Keratinocyte (primary cell): Measurements from ENCODE around the gene BRF1. TPM values are rescaled to one million over a fixed set of nuclear protein-coding genes. Genes with fewer than 3 reads are reported as not detected.

Source experiments
- DNase-seq: peaks from one replicate; pipeline ENCODE4 v3.0.0-alpha.2; 2011; ENCODE audit warnings: low read depth, missing footprints, low spot score
- FAIRE-seq: peaks from 2 replicates; lab custom pipeline; 2011; peaks lifted over from hg19 to GRCh38; lab: Jason Lieb, UNC
- H2AFZ ChIP-seq: 2 replicates; pipeline ENCODE4 v1.6.0; 2012; ENCODE audit warnings: low read length, control low read depth, inconsistent platforms; ENCODE audit not compliant: control insufficient read depth
- H3K27ac ChIP-seq: 2 replicates; pipeline ENCODE4 v1.5.1; 2011; ENCODE audit warnings: low read length; ENCODE audit not compliant: control insufficient read depth, insufficient read depth
- H3K27me3 ChIP-seq: 3 replicates; pipeline ENCODE4 v1.6.0; 2011; ENCODE audit warnings: low read length; ENCODE audit not compliant: control insufficient read depth, insufficient read depth; ENCODE audit errors: extremely low read depth
- H3K36me3 ChIP-seq, 2 experiments: 2 replicates in 1 of 2; 3 replicates in 1 of 2; pipeline ENCODE4 v1.5.1; 2011; ENCODE audit warnings: low read length in 2 of 2, mild to moderate bottlenecking in 1 of 2; ENCODE audit not compliant: control insufficient read depth in 2 of 2, insufficient read depth in 2 of 2; ENCODE audit errors: extremely low read depth in 1 of 2
- H3K4me1 ChIP-seq: 3 replicates; pipeline ENCODE4 v1.5.1; 2011; ENCODE audit warnings: low read length; ENCODE audit not compliant: control insufficient read depth, insufficient read depth; ENCODE audit errors: extremely low read depth
- H3K4me2 ChIP-seq: 3 replicates; pipeline ENCODE4 v1.6.0; 2011; ENCODE audit warnings: low read depth, low read length; ENCODE audit not compliant: control insufficient read depth, insufficient read depth; ENCODE audit errors: extremely low read depth
- H3K4me3 ChIP-seq, 3 experiments: fragments of 200-600 bp in 1 of 3; sonication (generic) in 1 of 3; 2 replicates in 2 of 3; 3 replicates in 1 of 3; pipeline ENCODE4 v1.5.1; 2011 to 2016; ENCODE audit warnings: low read length in 3 of 3, mild to moderate bottlenecking in 3 of 3, control low read depth in 2 of 3, inconsistent platforms in 1 of 3, low read depth in 1 of 3, mixed read lengths in 1 of 3, mixed run types in 1 of 3, moderate library complexity in 1 of 3; ENCODE audit not compliant: control insufficient read depth in 2 of 3, insufficient read depth in 2 of 3; ENCODE audit errors: extremely low read depth in 1 of 3
- H3K79me2 ChIP-seq: 2 replicates; pipeline ENCODE4 v1.6.0; 2012; ENCODE audit warnings: low read length; ENCODE audit not compliant: control insufficient read depth, insufficient read depth
- H3K9ac ChIP-seq: 3 replicates; pipeline ENCODE4 v1.6.0; 2011; ENCODE audit warnings: low read length; ENCODE audit not compliant: control insufficient read depth, insufficient read depth; ENCODE audit errors: extremely low read depth
- H3K9me1 ChIP-seq: 3 replicates; pipeline ENCODE4 v1.6.0; 2011; ENCODE audit warnings: low read length; ENCODE audit not compliant: control insufficient read depth, insufficient read depth; ENCODE audit errors: extremely low read depth
- H3K9me3 ChIP-seq: 2 replicates; pipeline ENCODE4 v1.5.1; 2012; ENCODE audit warnings: low read depth, low read length; ENCODE audit not compliant: control insufficient read depth
- H4K20me1 ChIP-seq: 3 replicates; pipeline ENCODE4 v1.6.0; 2011; ENCODE audit warnings: low read length; ENCODE audit not compliant: control insufficient read depth, insufficient read depth; ENCODE audit errors: extremely low read depth
- CTCF ChIP-seq, 3 experiments: IDR thresholded peaks in 1 of 3; conservative IDR thresholded peaks in 1 of 3; optimal IDR thresholded peaks in 1 of 3; 2 replicates in 2 of 3; 3 replicates in 1 of 3; pipeline versions ENCODE3 to v1.5.1; 2011; ENCODE audit warnings: low read length in 3 of 3, mild to moderate bottlenecking in 3 of 3, moderate library complexity in 2 of 3, control low read depth in 1 of 3, inconsistent platforms in 1 of 3; ENCODE audit not compliant: insufficient read depth in 2 of 3; ENCODE audit errors: extremely low read depth in 1 of 3
- EZH2 ChIP-seq: IDR thresholded peaks from one replicate; pipeline ENCODE4 v1.6.1; 2012; ENCODE audit warnings: inconsistent platforms, mild to moderate bottlenecking, low read length, moderate library complexity
- dilution Hi-C: fragments of 300-500 bp; cut with MboI; formaldehyde crosslinking; loops from one replicate; pipeline ENCODE4 v1.7.0; 2020; ENCODE audit warnings: low sequenced_read_pairs; ENCODE audit not compliant: extremely low pct_ligation_motif_present
- polyA plus RNA-seq, 5 experiments: library from polyadenylated mRNA; depleted of rRNA in 3 of 5; stranded (reverse) in 3 of 5; stranded (forward) in 1 of 5; unstranded in 1 of 5; fragments of >200 nt; gene quantifications; 1 replicate in 1 of 5; 2 replicates in 3 of 5; 3 replicates in 1 of 5; pipeline versions ENCODE4 v1.2.1 to v1.2.3, GENCODE V29; 2011 to 2012; ENCODE audit warnings: missing spikeins in 2 of 5, low read depth in 1 of 5, low replicate concordance in 1 of 5

BRF1 gene
- polyA plus RNA-seq, 1 donor (not counting 4 experiments of a cell fraction or from before 2014, with no cell fraction given) = 6.5 TPM

GRCh38 chr14:105346200-105346533 is 45.4 kb upstream of the BRF1 start:
- Histone ChIP-seq H3K9ac (no peak overlapping the region), H4K20me1 (peaks cover 6% of the 10 kb centered on the region), H3K27me3 (no peaks in the 10 kb centered on the region), H2AFZ (no peak overlapping the region), H3K27ac (no peak overlapping the region), H3K79me2 (peaks cover 2% of the 10 kb centered on the region), H3K4me3 (no peak overlapping the region), H3K4me2 (no peak overlapping the region), H3K9me1 (no peaks in the 10 kb centered on the region), H3K4me1 (no peaks in the 10 kb centered on the region), H3K9me3 (no peaks in the 10 kb centered on the region), H3K36me3 (peaks cover 0 to 2% of the 10 kb centered on the region in 2 experiments)
- dilution Hi-C loops = no loop called here
- TF ChIP-seq EZH2 (no peak), CTCF (optimal IDR thresholded peaks at IDR 0.05 in 1 of 3, IDR thresholded peaks at IDR 0.05 in 1 of 3, conservative IDR thresholded peaks at IDR 0.05 in 1 of 3; ENCODE audit: extremely low read depth in 1 of 3, insufficient read depth in 2 of 3, low read length in 3 of 3) (no peak)
- DNase-seq (no peak), FAIRE-seq (no peak)

GRCh38 chr14:105343194-105343593 is 42.4 kb upstream of the BRF1 start:
- no peaks in the 10 kb centered on the region for H3K9me1 ChIP-seq
- TF ChIP-seq CTCF (optimal IDR thresholded peaks at IDR 0.05 in 1 of 3, IDR thresholded peaks at IDR 0.05 in 1 of 3, conservative IDR thresholded peaks at IDR 0.05 in 1 of 3; ENCODE audit: extremely low read depth in 1 of 3, insufficient read depth in 2 of 3, low read length in 3 of 3) = no peak
- TF ChIP-seq EZH2 = no peak
- FAIRE-seq (no peak), DNase-seq (no peak)
- peaks cover 6% of the 10 kb centered on the region for H4K20me1 ChIP-seq
- H3K4me3 ChIP-seq = no peak overlapping the region
- H3K9ac ChIP-seq = no peak overlapping the region
- H3K9me3 ChIP-seq = no peaks in the 10 kb centered on the region
- no peak overlapping the region for H2AFZ ChIP-seq
- H3K27me3 ChIP-seq = no peaks in the 10 kb centered on the region
- dilution Hi-C loops = no loop called here
- no peaks in the 10 kb centered on the region for H3K36me3 ChIP-seq
- H3K4me2 ChIP-seq = no peak overlapping the region
- H3K27ac ChIP-seq = no peak overlapping the region
- no peaks in the 10 kb centered on the region for H3K4me1 ChIP-seq
- peaks cover 2% of the 10 kb centered on the region for H3K79me2 ChIP-seq
